NCI-H748 (cell line): ENCODE results near the gene OR2J3.
A peak's percentile ranks its signal among the peaks of the same experiment; 100 is the strongest.
"Not testable (repeated sequence)": the region's sequence is repeated elsewhere in the genome, so short reads cannot be mapped to it uniquely, and the experiment has no call there.

Experiments used
- DNase-seq: peaks from one replicate; lab custom pipeline; 2025; ENCODE audit not compliant: unreplicated experiment; lab: John Stamatoyannopoulos, UW

The OR2J3 gene

GRCh38 chr6:29107758-29108157, at the start of gene OR2J3:
TSS of gene OR2J3 (plus strand) at chr6:29108058. CDS start at chr6:29111891, 3,833 bp downstream.
- no peak for DNase-seq

- DNase-seq: peak; percentile 61
Observed at GRCh38 chr6:29071831-29072723, 35.8 kb upstream of the OR2J3 start.

- no peak for DNase-seq
Observed at GRCh38 chr6:29079203-29079602, 28.7 kb upstream of the OR2J3 start.

GRCh38 chr6:29081312-29081711, 26.5 kb upstream of the OR2J3 start:
- DNase-seq: no peak

GRCh38 chr6:29082457-29082856, 25.4 kb upstream of the OR2J3 start:
- DNase-seq: no peak

GRCh38 chr6:29087213-29087612, 20.6 kb upstream of the OR2J3 start, which contains the start of gene OR2B3:
TSS of gene OR2B3 (minus strand) at chr6:29087313. CDS start at chr6:29087248, 65 bp downstream.
- no peak for DNase-seq

GRCh38 chr6:29092957-29093356, 14.9 kb upstream of the OR2J3 start:
- DNase-seq: no peak

GRCh38 chr6:29097803-29098202, 10.1 kb upstream of the OR2J3 start:
- DNase-seq: no peak

- DNase-seq: no peak
Observed at GRCh38 chr6:29099190-29099589, 8.7 kb upstream of the OR2J3 start, which contains the start of gene OR2J1. TSS of gene OR2J1 (plus strand) at chr6:29099490. CDS start at chr6:29100943, 1,453 bp downstream.

- no peak for DNase-seq
Observed at GRCh38 chr6:29112135-29112534, 4.3 kb downstream of the OR2J3 start.

GRCh38 chr6:29114964-29115363, 7.1 kb downstream of the OR2J3 start:
- not testable (repeated sequence) for DNase-seq

GRCh38 chr6:29129326-29130012, 21.6 kb downstream of the OR2J3 start:
- no peak for DNase-seq

- DNase-seq: no peak
Observed at GRCh38 chr6:29130644-29131043, 22.8 kb downstream of the OR2J3 start.

GRCh38 chr6:29131691-29132090, 23.8 kb downstream of the OR2J3 start:
- no peak for DNase-seq

- no peak for DNase-seq
Observed at GRCh38 chr6:29137724-29138123, 29.9 kb downstream of the OR2J3 start.

GRCh38 chr6:29141606-29142005, 33.7 kb downstream of the OR2J3 start:
- DNase-seq: no peak

GRCh38 chr6:29142309-29142708, 34.5 kb downstream of the OR2J3 start:
- no peak for DNase-seq

GRCh38 chr6:29146179-29146578, 38.3 kb downstream of the OR2J3 start:
- no peak for DNase-seq

- no peak for DNase-seq
Observed at GRCh38 chr6:29147074-29147473, 39.2 kb downstream of the OR2J3 start.

GRCh38 chr6:29149444-29149843, 41.6 kb downstream of the OR2J3 start:
- DNase-seq: not testable (repeated sequence)

GRCh38 chr6:29153083-29153482, 45.2 kb downstream of the OR2J3 start:
- no peak for DNase-seq

GRCh38 chr6:29155182-29155581, 47.3 kb downstream of the OR2J3 start:
- not testable (repeated sequence) for DNase-seq
